Coronary artery (tissue), 2 donors: ENCODE measurements around the gene CCDC88B.

Experiments used
- DNase-seq: peaks from one replicate; pipeline ENCODE4 v3.0.0-alpha.2; 2017; ENCODE audit warnings: low spot score
- H3K27ac ChIP-seq, 2 donors: fragments of 200-600 bp; sonication (generic); one replicate each; pipeline ENCODE4 v1.5.1; 2016 to 2019
- H3K4me3 ChIP-seq: fragments of 200-600 bp; sonication (generic); 2 replicates; pipeline ENCODE4 v1.5.1; 2016; ENCODE audit warnings: mild to moderate bottlenecking, moderate library complexity
- CTCF ChIP-seq: fragments of 200-600 bp; sonication (generic); IDR thresholded peaks from one replicate; pipeline ENCODE4 v1.5.1; 2019; ENCODE audit warnings: antibody characterized with exemption

CCDC88B gene

DNA sequence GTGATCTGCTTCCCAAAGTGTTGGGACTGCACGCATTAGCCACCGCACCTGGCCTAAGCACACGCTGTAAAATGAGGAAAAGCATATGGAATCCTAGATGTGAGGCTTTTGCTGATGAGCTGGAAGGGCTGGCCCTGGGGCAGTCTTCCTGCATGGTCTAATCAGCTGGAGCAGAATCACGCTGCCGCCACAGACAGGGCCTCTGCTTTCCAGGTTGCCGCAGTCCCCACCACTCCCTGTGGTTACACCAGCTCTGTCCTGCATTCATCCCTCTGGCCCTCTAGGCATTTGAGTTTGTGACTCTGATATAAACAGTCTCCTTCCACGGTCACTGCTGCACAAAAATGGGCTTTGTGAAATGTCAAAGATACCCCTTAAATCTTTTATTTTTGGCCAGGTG is 36.1 kb downstream of the CCDC88B start:
- no peak for DNase-seq
- no peak overlapping the region for H3K4me3 ChIP-seq
- no peak for TF ChIP-seq CTCF
- H3K27ac ChIP-seq = no peak overlapping the region

- DNase-seq = no peak
- Histone ChIP-seq H3K27ac (no peak overlapping the region), H3K4me3 (no peak overlapping the region)
- no peak for TF ChIP-seq CTCF
These were observed 38.4 kb downstream of the CCDC88B start for GRCh38 chr11:64378335-64378880.

DNA sequence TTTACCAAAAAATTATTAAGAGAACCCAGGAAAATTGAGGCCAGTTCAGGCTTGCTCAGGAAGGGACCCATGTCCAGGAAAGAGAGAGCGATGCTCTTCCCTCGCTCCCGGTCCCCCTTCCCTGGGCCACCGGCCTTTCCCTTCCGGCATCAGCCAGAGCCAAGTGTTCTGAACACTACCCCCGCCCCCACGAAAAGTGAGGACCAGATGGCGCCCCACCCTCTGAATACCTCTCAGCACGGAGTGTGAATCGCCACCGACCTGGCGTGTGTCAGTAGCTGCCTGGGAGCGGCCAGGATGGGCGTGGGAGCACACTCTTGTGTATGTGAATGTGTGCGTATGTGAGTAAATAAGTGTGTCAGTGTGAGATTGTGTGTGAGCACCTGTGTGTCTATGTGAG is 39.2 kb downstream of the CCDC88B start:
- no peak for TF ChIP-seq CTCF
- H3K27ac ChIP-seq = no peak overlapping the region
- no peak overlapping the region for H3K4me3 ChIP-seq
- no peak for DNase-seq

GRCh38 chr11:64379817-64380709 is 40.1 kb downstream of the CCDC88B start:
- DNase-seq = no peak
- Histone ChIP-seq H3K27ac (no peak overlapping the region), H3K4me3 (no peak overlapping the region)
- no peak for TF ChIP-seq CTCF

DNA sequence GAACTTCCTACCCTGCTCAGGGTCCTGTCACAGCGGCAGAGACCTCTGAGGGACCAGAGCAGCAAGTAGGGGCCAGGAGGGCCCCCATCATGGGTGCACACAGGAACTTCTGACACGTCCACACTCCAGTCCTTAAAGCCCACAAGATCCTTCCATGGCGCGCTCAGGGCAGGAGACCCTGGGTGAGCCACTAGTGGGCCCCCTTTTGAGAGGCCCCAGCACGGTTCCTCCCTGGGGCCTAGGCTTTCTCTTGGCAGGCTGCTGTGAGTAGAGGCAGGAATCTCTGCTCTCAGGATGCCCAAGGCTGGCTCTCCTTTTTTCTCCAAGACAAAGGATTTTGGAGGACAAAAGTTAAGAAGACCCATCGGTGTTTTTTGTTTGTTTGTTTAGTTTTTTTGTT is 41.3 kb downstream of the CCDC88B start:
- no peak for TF ChIP-seq CTCF

GRCh38 chr11:64382047-64382446 is 42.0 kb downstream of the CCDC88B start:
- DNase-seq = no peak
- no peak for TF ChIP-seq CTCF
- Histone ChIP-seq H3K27ac (no peak overlapping the region), H3K4me3 (no peak overlapping the region)

More for the DNA sequence above, 41.3 kb downstream of the CCDC88B start:
- Histone ChIP-seq H3K4me3 (no peak overlapping the region), H3K27ac (no peak overlapping the region)
- no peak for DNase-seq

- no peak for DNase-seq
- no peak for TF ChIP-seq CTCF
- Histone ChIP-seq H3K27ac (no peak overlapping the region), H3K4me3 (no peak overlapping the region)
These were observed 42.6 kb downstream of the CCDC88B start for GRCh38 chr11:64382586-64382985.
